IPS DF 6.9 (cell line): ENCODE results near the gene GOLGA8Q.
"Not testable (repeated sequence)": the region's sequence is repeated elsewhere in the genome, so short reads cannot be mapped to it uniquely, and the experiment has no call there.

Experiments used
- DNase-seq: peaks from one replicate; pipeline ENCODE4 v3.0.0-alpha.2; 2013; ENCODE audit warnings: low read depth, low spot score
- H3K27ac ChIP-seq: one replicate; pipeline ENCODE4 v1.5.1; 2013; ENCODE audit warnings: low read length, control low read depth
- H3K27me3 ChIP-seq: 2 replicates; pipeline ENCODE4 v1.6.1; 2013; ENCODE audit warnings: mild to moderate bottlenecking, low read length; ENCODE audit not compliant: control insufficient read depth, insufficient read depth
- H3K36me3 ChIP-seq: 2 replicates; pipeline ENCODE4 v1.6.1; 2013; ENCODE audit warnings: low read length; ENCODE audit not compliant: control insufficient read depth, insufficient read depth
- H3K4me1 ChIP-seq: 2 replicates; pipeline ENCODE4 v1.6.1; 2013; ENCODE audit warnings: low read length; ENCODE audit not compliant: control insufficient read depth, insufficient read depth
- H3K4me3 ChIP-seq: 2 replicates; pipeline ENCODE4 v1.5.1; 2013; ENCODE audit warnings: mild to moderate bottlenecking, low read length
- H3K9me3 ChIP-seq: 2 replicates; pipeline ENCODE4 v1.6.1; 2013; ENCODE audit warnings: low read length, inconsistent platforms; ENCODE audit not compliant: control insufficient read depth, insufficient read depth
- WGBS: extraction: QIAGEN DNeasy Blood & Tissue Kit; methylation state at CpG from one replicate; pipeline ENCODE4 v1.1.7; 2013; ENCODE audit warnings: mixed read lengths, missing lambda C conversion rate; ENCODE audit not compliant: insufficient read length, insufficient coverage; 5-methylcytosine and 5-hydroxymethylcytosine counted together

GOLGA8Q gene, protein sequence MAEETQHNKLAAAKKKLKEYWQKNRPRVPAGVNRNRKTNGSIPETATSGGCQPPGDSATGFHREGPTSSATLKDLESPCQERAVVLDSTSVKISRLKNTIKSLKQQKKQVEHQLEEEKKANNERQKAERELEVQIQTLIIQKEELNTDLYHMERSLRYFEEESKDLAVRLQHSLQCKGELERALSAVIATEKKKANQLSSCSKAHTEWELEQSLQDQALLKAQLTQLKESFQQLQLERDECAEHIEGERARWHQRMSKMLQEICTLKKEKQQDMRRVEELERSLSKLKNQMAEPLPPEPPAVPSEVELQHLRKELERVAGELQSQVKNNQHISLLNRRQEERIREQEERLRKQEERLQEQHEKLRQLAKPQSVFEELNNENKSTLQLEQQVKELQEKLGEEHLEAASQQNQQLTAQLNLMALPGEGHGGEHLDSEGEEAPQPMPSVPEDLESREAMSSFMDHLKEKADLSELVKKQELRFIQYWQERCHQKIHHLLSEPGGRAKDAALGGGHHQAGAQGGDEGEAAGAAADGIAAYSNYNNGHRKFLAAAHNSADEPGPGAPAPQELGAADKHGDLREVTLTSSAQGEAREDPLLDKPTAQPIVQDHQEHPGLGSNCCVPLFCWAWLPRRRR

GRCh38 chr15:30551750-30552149 lies at the start of gene GOLGA8Q:
GOLGA8Q (plus strand) TSS chr15:30552050; CDS start chr15:30552078, 28 bp downstream.
- DNase-seq, H3K27me3 ChIP-seq, H3K4me3 ChIP-seq, H3K27ac ChIP-seq, H3K4me1 ChIP-seq, H3K9me3 ChIP-seq, H3K36me3 ChIP-seq: not testable (repeated sequence)
- WGBS: no CpG with 5 or more reads among the region's 9 CpGs

DNA sequence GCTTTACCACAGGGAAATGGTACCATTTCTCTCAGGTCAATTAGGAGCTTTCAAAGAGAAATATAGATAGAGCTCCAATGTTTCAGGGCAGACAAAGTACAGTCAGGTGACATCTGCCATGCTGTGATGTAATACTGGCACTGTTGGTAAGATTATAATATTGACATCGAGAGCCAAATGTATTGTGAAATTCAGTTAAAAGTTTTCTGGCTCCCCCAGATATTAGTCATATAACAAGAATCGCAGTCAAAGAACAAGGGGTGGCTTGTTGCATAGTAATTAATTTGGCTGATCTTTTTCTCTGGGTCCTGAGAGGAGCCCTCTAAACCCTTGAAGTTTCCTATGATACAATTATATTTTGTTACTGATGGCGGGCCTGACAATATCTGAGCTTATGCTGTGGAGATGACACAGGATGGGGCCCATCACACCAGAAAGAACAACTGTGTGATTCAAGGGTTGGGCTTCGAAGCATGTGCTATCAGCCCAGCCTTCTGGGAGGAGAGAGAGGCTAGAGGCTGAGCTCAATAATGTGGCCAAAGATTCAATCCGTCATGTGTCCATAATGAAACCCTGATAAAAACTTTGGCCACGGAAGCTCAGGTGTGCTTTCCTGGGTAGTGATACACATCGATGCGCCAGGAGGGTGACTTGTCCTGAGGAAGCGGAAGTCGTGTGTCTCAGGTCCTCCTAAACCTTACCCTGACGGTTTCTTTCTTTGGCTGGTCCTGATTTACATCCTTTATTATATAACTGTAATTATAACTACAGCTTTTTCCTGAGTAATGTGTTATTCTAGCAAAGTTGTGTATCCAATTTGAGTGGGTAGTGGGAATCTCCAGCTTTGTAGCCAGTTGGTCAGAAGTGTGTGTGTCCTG lies 48.7 kb upstream of the GOLGA8Q start:
- not testable (repeated sequence) for H3K9me3 ChIP-seq, H3K27ac ChIP-seq, H3K4me3 ChIP-seq, H3K36me3 ChIP-seq, H3K4me1 ChIP-seq, H3K27me3 ChIP-seq, DNase-seq
- WGBS: no CpG with 5 or more reads among the region's 11 CpGs

DNA sequence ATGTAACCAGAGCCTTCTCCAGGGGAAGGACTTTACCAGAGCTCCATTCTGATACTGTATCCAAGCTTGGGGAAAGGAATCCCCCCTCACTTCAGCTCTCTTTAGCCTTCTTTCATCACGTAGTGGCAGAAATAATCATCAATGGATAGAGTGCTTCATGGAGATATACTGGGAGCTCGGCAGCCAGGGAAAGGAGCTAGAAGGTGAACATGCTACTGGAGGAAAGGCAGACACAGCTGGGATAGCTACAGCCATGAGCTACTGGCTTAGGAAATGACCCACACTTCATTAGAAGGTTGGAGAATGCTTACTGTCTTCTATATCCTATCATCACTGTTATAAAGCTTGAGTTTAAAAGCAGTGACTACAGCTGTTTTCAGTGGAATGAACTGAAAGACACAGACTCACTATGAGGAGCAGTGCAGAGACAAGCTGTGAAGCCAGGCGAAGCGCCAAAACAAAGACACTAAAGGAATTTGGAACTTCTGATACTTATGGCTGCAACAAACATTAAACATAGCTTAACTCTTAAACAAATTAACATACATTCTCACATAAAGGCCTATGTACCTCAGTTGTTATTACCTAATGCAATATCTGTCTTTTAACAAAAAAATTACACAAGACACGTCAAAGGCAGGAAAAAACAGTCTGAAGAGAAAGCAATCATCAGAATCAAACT lies 47.5 kb upstream of the GOLGA8Q start:
- H3K27ac ChIP-seq, H3K36me3 ChIP-seq, H3K4me3 ChIP-seq, H3K9me3 ChIP-seq, H3K4me1 ChIP-seq, H3K27me3 ChIP-seq, DNase-seq: not testable (repeated sequence)
- WGBS: no CpG with 5 or more reads among the region's 5 CpGs

GRCh38 chr15:30514545-30514944 lies 37.3 kb upstream of the GOLGA8Q start:
- not testable (repeated sequence) for H3K4me3 ChIP-seq, H3K9me3 ChIP-seq, H3K4me1 ChIP-seq, H3K27ac ChIP-seq, H3K27me3 ChIP-seq, DNase-seq, H3K36me3 ChIP-seq
- no CpG with 5 or more reads among the region's 4 CpGs for WGBS

GRCh38 chr15:30523453-30524243 lies 28.2 kb upstream of the GOLGA8Q start:
- H3K27ac ChIP-seq, H3K36me3 ChIP-seq, H3K4me1 ChIP-seq, H3K9me3 ChIP-seq, H3K27me3 ChIP-seq, H3K4me3 ChIP-seq, DNase-seq: not testable (repeated sequence)
- no CpG with 5 or more reads among the region's 7 CpGs for WGBS

DNA sequence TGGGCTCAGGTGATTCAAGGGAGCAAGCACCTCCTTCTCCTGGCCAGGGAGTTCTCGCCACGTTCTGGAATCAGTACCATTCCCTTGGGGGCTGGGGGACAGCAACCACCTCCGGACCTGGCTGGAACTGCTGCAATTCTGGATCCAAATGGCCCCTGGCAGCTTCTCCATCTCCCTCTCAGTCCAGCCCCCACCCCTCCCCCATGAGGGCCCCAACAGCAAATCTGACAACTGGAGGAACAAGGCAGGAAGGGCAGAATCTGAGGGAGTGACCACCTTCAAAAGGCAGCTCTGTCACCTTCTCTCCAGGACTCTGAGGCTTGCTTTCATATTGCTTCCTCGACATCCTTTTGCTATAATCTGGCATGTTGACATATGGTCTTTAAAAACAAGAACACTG lies 25.9 kb upstream of the GOLGA8Q start:
- H3K27ac ChIP-seq, H3K9me3 ChIP-seq, H3K36me3 ChIP-seq, DNase-seq, H3K4me3 ChIP-seq, H3K4me1 ChIP-seq, H3K27me3 ChIP-seq: not testable (repeated sequence)
- WGBS: no CpG with 5 or more reads among the region's 4 CpGs

DNA sequence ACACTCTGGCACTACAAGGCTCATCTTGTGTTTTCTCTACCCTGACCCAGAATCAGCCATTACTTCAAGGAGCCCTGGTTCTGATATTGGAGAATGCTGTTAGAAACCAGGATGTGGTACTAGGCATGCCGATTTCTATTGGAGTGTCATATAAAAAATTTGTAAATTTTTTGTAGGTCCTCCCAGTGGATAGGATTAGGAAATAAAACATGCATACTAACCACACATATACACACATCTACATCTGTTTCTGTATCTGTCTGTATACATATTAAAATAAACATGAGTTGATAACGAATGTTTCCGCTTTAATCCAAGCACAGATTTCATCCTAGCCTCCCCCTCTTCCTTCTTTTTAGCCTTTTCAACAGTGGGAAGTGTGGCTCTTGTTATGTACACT lies 22.8 kb upstream of the GOLGA8Q start:
- not testable (repeated sequence) for H3K27me3 ChIP-seq, DNase-seq, H3K9me3 ChIP-seq, H3K27ac ChIP-seq, H3K4me1 ChIP-seq, H3K36me3 ChIP-seq, H3K4me3 ChIP-seq
- WGBS: no CpG with 5 or more reads among the region's 3 CpGs

- H3K4me1 ChIP-seq, DNase-seq, H3K4me3 ChIP-seq, H3K36me3 ChIP-seq, H3K27ac ChIP-seq, H3K9me3 ChIP-seq, H3K27me3 ChIP-seq: not testable (repeated sequence)
- no CpG with 5 or more reads among the region's 6 CpGs for WGBS
Measured at GRCh38 chr15:30566949-30567348, 15.1 kb downstream of the GOLGA8Q start.

DNA sequence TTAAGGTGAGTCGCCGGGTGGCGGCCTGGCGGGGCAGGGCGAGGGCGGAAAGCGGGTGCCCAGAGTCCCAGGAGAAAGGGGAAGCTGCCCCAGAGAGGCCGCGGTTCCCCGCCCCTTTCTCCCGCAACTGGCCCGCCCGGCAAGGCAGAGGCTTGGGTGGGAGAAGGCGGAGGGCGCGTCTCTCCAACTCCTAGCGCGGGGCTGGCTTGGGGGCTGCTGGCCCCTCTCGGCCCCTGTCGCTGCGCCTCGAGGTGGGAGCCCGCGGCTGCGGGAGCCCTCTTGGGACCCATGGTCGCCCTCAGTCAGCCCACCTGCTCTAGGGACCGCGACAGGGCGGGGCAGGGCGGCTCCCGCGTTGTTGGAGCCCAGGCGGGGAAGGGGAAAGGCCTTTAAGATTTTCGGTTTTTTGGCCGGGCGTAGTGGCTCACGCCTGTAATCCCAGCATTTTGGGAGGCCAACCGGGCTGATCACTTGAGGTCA lies 21.2 kb downstream of the GOLGA8Q start:
- not testable (repeated sequence) for H3K27ac ChIP-seq, DNase-seq, H3K9me3 ChIP-seq, H3K36me3 ChIP-seq, H3K4me1 ChIP-seq, H3K27me3 ChIP-seq, H3K4me3 ChIP-seq
- no CpG with 5 or more reads among the region's 38 CpGs for WGBS
